Measurements from ENCODE around the gene LTBR.
"Not testable (repeated sequence)": the region's sequence is repeated elsewhere in the genome, so short reads cannot be mapped to it uniquely, and the experiment has no call there.

The LTBR gene

DNA sequence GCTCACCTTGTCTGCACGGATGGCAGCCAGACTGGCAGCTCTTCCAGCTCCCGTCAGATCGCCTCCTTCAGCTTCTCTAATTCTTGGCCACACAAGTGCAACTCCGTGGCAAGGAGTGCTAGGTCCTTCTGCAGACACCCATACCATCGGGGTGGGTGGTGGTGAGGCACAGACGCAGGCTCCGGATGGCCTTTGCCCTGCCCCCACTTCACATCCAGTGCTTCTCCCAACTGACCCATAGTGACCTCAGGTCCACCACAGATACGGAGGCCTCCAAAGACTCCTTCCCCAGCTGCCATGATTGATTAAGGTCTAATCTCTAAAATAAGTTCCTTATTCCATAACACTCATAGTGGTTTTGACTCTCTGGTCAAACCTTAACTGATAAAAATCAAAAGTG lies 40.9 kb downstream of the LTBR start:
- no peak for DNase-seq (ENCODE audit: low read depth in 2 of 3, low spot score in 2 of 3)

- no peak for DNase-seq (ENCODE audit: low read depth in 2 of 3, low spot score in 2 of 3)
Observed at GRCh38 chr12:6425590-6426531, 41.9 kb downstream of the LTBR start.

- DNase-seq (ENCODE audit: low read depth in 2 of 3, low spot score in 2 of 3): peak; percentile 74 to 85 (median 79)
Observed at GRCh38 chr12:6426882-6427671, 43.1 kb downstream of the LTBR start.

- DNase-seq (ENCODE audit: low read depth in 2 of 3, low spot score in 2 of 3): not testable (repeated sequence)
Observed at GRCh38 chr12:6427796-6428195, 43.8 kb downstream of the LTBR start.

- no peak for DNase-seq (ENCODE audit: low read depth in 2 of 3, low spot score in 2 of 3)
Observed at GRCh38 chr12:6428326-6428725, 44.4 kb downstream of the LTBR start.

DNA sequence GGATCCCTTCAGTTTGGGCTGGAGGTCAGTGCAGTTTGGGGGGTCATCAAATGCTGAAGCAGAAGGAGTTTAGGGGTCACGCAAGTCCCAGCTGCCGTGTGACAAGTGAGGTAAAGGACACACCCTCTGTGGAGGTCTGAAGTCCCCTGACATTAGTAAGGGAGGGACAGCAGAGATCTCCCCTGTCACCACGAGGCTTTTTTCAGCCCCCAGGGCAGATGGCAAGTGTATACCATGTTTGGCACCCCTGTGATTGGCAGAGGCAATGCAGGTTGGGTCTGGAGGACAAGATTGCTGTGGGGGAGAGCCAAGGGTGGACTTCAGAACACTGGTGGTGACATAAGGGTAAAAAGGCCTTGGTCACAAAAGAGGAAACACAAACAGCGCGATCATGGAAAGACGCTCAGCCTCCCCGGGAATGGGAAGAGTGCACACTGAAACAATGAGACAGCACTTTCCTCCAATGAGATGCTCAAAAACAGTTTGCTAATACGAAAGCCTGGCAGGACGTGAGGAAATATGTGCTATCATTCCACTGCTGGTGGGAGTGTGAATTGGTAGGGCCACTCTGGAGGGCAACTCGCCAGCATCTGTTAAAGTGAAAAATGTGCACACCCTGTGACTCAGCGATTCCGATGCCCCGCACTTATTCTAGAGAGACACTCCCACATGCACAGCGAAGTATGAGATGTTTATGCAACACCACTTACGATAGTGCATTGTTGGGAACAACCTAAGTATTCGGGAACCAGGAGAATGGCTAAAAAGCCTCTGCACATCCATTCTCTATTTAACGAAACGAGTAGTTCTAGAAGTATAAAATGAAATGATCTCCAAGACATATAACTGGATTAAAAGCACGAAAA lies 46.4 kb downstream of the LTBR start:
- no peak for DNase-seq (ENCODE audit: low read depth in 2 of 3, low spot score in 2 of 3)

GRCh38 chr12:6432991-6433390 lies 49.0 kb downstream of the LTBR start:
- no peak for DNase-seq (ENCODE audit: low read depth in 2 of 3, low spot score in 2 of 3)

DNA sequence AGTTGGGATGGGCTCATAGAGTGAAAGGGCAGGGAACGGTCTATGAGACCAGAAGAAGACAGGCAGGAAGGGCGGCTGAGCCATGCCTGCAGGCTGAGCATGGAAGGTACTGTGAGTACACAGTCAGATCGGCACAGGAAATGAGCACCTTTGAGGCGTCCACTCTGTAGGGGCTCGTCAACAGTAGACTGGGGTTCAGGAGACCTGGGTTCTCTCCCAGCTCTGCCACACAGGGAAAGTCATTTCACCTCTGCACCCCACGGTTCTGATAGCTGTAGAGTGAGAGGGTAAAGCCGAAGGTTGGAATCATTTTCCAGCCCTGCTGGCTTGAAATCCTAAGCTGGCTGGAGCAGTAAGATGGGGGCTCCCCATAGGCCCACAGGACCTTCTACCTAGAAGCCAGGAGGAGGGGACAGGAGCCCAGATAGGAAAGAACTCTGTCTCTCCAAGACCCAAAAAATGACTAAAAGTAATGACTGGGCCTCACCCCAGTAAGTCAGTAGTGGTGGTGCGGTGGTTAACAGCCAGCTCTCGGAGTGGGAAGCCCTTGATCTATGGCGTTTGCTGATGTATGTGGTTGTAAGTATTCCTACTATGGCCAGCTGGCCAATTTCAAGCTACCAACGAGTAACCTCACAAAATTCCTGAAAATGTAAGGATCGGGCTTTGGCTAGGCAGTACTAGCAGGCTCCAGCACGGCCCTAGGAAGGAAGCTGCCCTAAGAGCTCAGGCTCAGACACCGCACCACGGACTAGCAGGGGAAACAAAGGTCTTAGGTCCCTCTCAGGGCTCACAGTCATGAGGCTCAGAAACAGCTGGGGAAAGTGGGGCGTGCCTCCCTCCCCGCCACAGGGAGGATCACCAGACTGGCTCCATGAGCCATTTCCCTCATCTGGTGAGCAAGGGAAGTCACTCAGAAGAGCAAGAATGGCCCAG lies 50.5 kb downstream of the LTBR start:
- no peak for DNase-seq (ENCODE audit: low read depth in 2 of 3, low spot score in 2 of 3)

- DNase-seq (ENCODE audit: low read depth in 2 of 3, low spot score in 2 of 3): no peak
Observed at GRCh38 chr12:6435961-6436715, 52.2 kb downstream of the LTBR start.

GRCh38 chr12:6437586-6437985 lies 53.6 kb downstream of the LTBR start:
- no peak for DNase-seq (ENCODE audit: low read depth in 2 of 3, low spot score in 2 of 3)

GRCh38 chr12:6438345-6438744 lies 54.4 kb downstream of the LTBR start:
- DNase-seq (ENCODE audit: low read depth in 2 of 3, low spot score in 2 of 3): no peak

DNA sequence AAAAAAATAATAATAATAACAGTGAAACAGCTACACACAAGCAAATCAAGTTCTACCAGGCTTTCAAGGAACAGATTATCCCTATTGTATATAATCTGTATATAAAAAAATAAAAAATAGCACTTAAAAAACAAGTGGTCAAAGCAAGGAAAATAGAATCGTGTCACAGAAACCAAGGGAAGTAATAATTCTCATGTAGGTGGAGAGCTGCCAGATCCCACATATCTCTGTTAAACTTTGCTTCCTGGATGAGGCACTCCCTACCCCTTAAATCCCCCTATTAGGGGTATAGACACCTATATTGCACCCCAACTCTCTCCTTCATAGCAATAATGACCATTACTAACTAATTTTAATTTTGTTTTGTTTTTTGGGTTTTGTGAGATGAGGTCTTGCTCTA lies 56.4 kb downstream of the LTBR start:
- DNase-seq (ENCODE audit: low read depth in 2 of 3, low spot score in 2 of 3): no peak

All from activated CD8-positive, alpha-beta memory T cell treated with anti-CD3 and anti-CD28 coated beads for 48 hours (primary cell).